K562 (cell line): ENCODE results near the gene CCR5AS.

Experiments
- ATF1 ChIP-seq, 2 experiments: fragments of 450-650 bp in 1 of 2; IDR thresholded peaks; 2 replicates each; pipeline ENCODE4 v1.6.1; 2016; ENCODE audit warnings: missing compliant biosample characterization in 1 of 2, missing genetic modification characterization in 1 of 2
- CBFA2T2 ChIP-seq: fragments of 450-650 bp; conservative IDR thresholded peaks from 2 replicates; pipeline ENCODE4 v1.6.1; 2017; ENCODE audit warnings: mild to moderate bottlenecking
- CTBP1 ChIP-seq: fragments of 450-650 bp; IDR thresholded peaks from 2 replicates; pipeline ENCODE4 v1.6.1; 2016; ENCODE audit warnings: borderline replicate concordance
- DIDO1 ChIP-seq: fragments of 450-650 bp; IDR thresholded peaks from 2 replicates; pipeline ENCODE4 v1.6.1; 2016; ENCODE audit warnings: low read depth, missing biosample characterization, missing genetic modification characterization
- FOS ChIP-seq: IDR thresholded peaks from 3 replicates; pipeline ENCODE4 v1.6.1; 2011; ENCODE audit not compliant: insufficient read length; ENCODE audit errors: extremely low read depth
- HMBOX1 ChIP-seq: sonication (generic); IDR thresholded peaks from 2 replicates; pipeline ENCODE4 v1.6.1; 2016
- JUN ChIP-seq, 2 experiments: sonication (generic) in 1 of 2; formaldehyde crosslinking in 1 of 2; IDR thresholded peaks; 2 replicates each; pipeline versions ENCODE4 v1.6.1 to v1.8.0; 2012 to 2022; ENCODE audit warnings: borderline replicate concordance in 2 of 2, mild to moderate bottlenecking in 2 of 2, improper control_type of control experiment in 1 of 2, low read depth in 1 of 2, low read length in 1 of 2, missing genetic modification reagents in 1 of 2
- MYC ChIP-seq, 2 experiments: fragments of 250-450 bp in 1 of 2; sonication (Bioruptor Pico) in 1 of 2; IDR thresholded peaks; 2 replicates each; pipeline versions ENCODE4 v1.5.1 to v1.6.1; 2012 to 2021; ENCODE audit warnings: low read depth in 2 of 2, borderline replicate concordance in 1 of 2, improper control_type of control experiment in 1 of 2, low read length in 1 of 2, mild to moderate bottlenecking in 1 of 2, moderate library complexity in 1 of 2
- NR3C1 ChIP-seq: sonication (generic); formaldehyde crosslinking; IDR thresholded peaks from 2 replicates; pipeline ENCODE4 v1.8.1; 2022; ENCODE audit warnings: missing genetic modification reagents
- PPARD ChIP-seq: fragments of 250-450 bp; sonication (Bioruptor Pico); IDR thresholded peaks from 2 replicates; pipeline ENCODE4 v1.8.0; 2022; ENCODE audit warnings: inconsistent platforms, mild to moderate bottlenecking, moderate library complexity
- ZNF184 ChIP-seq: sonication (generic); formaldehyde crosslinking; IDR thresholded peaks from 2 replicates; pipeline ENCODE4 v1.5.0; 2020; ENCODE audit warnings: missing genetic modification reagents
- ZNF347 ChIP-seq: fragments of 450-650 bp; formaldehyde crosslinking; IDR thresholded peaks from 2 replicates; pipeline ENCODE4 v1.4.0; 2020; ENCODE audit warnings: low read depth, mild to moderate bottlenecking, moderate library complexity
- ZNF354B ChIP-seq: fragments of 250-450 bp; sonication (Bioruptor Pico); IDR thresholded peaks from 2 replicates; pipeline ENCODE4 v1.4.0; 2020
- ZNF384 ChIP-seq: IDR thresholded peaks from 2 replicates; pipeline ENCODE4 v1.6.1; 2012; ENCODE audit warnings: low read depth, low read length, improper control_type of control experiment
- ZNF766 ChIP-seq: fragments of 200-800 bp; sonication (Bioruptor generic); conservative IDR thresholded peaks from 2 replicates; pipeline ENCODE4 v1.6.1; 2016; ENCODE audit warnings: missing genetic modification characterization, missing compliant biosample characterization
- TF ChIP-seq, protein P1 (sequence below): fragments of 450-650 bp; IDR thresholded peaks from 2 replicates; pipeline ENCODE4 v1.6.1; 2016; ENCODE audit warnings: antibody characterized with exemption
- TF ChIP-seq, protein P2 (sequence below): fragments of 250-450 bp; sonication (Bioruptor Pico); IDR thresholded peaks from 2 replicates; pipeline ENCODE4 v1.5.0; 2022; ENCODE audit warnings: mild to moderate bottlenecking
- TF ChIP-seq, protein P3 (sequence below): sonication (generic); formaldehyde crosslinking; IDR thresholded peaks from 2 replicates; pipeline ENCODE4 v1.8.1; 2023; ENCODE audit warnings: mild to moderate bottlenecking, missing genetic modification reagents
- TF ChIP-seq, protein P4 (sequence below): fragments of 450-650 bp; IDR thresholded peaks from 2 replicates; pipeline ENCODE4 v1.6.1; 2016; ENCODE audit warnings: missing biosample characterization, missing genetic modification characterization
- TF ChIP-seq, protein P5 (sequence below): sonication (generic); formaldehyde crosslinking; IDR thresholded peaks from 2 replicates; pipeline ENCODE4 v1.8.1; 2022; ENCODE audit warnings: missing genetic modification reagents

The CCR5AS gene

DNA sequence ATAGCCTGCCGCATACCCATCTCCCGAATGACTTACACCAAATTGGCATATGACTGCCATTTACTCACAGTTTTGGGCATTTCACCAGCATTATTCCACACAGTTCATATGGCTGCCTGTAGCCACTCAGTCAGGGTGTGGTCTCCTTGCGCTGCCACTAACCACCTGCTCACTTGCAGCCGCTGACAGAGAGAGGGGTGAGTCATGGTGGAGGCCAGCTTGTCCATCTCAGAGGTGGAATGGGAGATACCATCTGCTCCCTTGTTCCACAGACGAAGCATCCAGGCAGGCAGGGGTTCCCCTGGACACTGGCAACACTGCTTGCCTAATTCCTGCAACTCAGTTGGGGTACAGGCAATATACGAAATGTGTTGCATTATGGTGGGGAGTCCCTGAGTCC is 15.8 kb upstream of the CCR5AS start (continued):
- TF ChIP-seq ZNF354B (no peak), CTBP1 (peak; percentile 90), ATF1 (CRISPR knock-in tag; IDR thresholded peaks at IDR 0.05) (no peak), ATF1 (tag; IDR thresholded peaks at IDR 0.05) (no peak), MYC (IDR thresholded peaks at IDR 0.05; ENCODE audit: low read depth, low read length) (0 out of 2 replicates have a peak, but pooled peaks have one; percentile 29), MYC (CRISPR knock-in tag; IDR thresholded peaks at IDR 0.05; ENCODE audit: borderline replicate concordance, low read depth) (no peak), ZNF766 (CRISPR knock-in tag) (no peak), JUN (IDR thresholded peaks at IDR 0.05; ENCODE audit: borderline replicate concordance, low read depth, low read length) (peak; percentile 96), JUN (CRISPR knock-in tag; IDR thresholded peaks at IDR 0.05; ENCODE audit: borderline replicate concordance) (no peak), NR3C1 (CRISPR knock-in tag) (no peak), CBFA2T2 (peak; percentile 35), PPARD (CRISPR knock-in tag) (no peak), ZNF347 (CRISPR knock-in tag) (no peak), DIDO1 (no peak), FOS (peak; percentile 21), HMBOX1 (no peak), ZNF384 (no peak), ZNF184 (no peak)
- TF ChIP-seq, protein P1, sequence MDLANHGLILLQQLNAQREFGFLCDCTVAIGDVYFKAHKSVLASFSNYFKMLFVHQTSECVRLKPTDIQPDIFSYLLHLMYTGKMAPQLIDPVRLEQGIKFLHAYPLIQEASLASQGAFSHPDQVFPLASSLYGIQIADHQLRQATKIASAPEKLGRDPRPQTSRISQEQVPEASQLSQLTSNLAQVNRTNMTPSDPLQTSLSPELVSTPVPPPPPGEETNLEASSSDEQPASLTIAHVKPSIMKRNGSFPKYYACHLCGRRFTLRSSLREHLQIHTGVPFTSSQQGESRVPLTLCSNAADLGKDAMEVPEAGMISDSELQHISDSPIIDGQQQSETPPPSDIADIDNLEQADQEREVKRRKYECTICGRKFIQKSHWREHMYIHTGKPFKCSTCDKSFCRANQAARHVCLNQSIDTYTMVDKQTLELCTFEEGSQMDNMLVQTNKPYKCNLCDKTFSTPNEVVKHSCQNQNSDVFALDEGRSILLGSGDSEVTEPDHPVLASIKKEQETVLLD, result no peak
- TF ChIP-seq, protein P2, sequence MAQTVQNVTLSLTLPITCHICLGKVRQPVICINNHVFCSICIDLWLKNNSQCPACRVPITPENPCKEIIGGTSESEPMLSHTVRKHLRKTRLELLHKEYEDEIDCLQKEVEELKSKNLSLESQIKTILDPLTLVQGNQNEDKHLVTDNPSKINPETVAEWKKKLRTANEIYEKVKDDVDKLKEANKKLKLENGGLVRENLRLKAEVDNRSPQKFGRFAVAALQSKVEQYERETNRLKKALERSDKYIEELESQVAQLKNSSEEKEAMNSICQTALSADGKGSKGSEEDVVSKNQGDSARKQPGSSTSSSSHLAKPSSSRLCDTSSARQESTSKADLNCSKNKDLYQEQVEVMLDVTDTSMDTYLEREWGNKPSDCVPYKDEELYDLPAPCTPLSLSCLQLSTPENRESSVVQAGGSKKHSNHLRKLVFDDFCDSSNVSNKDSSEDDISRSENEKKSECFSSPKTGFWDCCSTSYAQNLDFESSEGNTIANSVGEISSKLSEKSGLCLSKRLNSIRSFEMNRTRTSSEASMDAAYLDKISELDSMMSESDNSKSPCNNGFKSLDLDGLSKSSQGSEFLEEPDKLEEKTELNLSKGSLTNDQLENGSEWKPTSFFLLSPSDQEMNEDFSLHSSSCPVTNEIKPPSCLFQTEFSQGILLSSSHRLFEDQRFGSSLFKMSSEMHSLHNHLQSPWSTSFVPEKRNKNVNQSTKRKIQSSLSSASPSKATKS, result no peak
- TF ChIP-seq, protein P3, sequence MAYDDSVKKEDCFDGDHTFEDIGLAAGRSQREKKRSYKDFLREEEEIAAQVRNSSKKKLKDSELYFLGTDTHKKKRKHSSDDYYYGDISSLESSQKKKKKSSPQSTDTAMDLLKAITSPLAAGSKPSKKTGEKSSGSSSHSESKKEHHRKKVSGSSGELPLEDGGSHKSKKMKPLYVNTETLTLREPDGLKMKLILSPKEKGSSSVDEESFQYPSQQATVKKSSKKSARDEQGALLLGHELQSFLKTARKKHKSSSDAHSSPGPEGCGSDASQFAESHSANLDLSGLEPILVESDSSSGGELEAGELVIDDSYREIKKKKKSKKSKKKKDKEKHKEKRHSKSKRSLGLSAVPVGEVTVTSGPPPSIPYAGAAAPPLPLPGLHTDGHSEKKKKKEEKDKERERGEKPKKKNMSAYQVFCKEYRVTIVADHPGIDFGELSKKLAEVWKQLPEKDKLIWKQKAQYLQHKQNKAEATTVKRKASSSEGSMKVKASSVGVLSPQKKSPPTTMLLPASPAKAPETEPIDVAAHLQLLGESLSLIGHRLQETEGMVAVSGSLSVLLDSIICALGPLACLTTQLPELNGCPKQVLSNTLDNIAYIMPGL, result no peak
- TF ChIP-seq, protein P4, sequence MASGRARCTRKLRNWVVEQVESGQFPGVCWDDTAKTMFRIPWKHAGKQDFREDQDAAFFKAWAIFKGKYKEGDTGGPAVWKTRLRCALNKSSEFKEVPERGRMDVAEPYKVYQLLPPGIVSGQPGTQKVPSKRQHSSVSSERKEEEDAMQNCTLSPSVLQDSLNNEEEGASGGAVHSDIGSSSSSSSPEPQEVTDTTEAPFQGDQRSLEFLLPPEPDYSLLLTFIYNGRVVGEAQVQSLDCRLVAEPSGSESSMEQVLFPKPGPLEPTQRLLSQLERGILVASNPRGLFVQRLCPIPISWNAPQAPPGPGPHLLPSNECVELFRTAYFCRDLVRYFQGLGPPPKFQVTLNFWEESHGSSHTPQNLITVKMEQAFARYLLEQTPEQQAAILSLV (tag), result no peak
- TF ChIP-seq, protein P5, sequence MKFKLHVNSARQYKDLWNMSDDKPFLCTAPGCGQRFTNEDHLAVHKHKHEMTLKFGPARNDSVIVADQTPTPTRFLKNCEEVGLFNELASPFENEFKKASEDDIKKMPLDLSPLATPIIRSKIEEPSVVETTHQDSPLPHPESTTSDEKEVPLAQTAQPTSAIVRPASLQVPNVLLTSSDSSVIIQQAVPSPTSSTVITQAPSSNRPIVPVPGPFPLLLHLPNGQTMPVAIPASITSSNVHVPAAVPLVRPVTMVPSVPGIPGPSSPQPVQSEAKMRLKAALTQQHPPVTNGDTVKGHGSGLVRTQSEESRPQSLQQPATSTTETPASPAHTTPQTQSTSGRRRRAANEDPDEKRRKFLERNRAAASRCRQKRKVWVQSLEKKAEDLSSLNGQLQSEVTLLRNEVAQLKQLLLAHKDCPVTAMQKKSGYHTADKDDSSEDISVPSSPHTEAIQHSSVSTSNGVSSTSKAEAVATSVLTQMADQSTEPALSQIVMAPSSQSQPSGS, result no peak
